ENCODE results near the gene C17orf107. TPM values are rescaled to one million over a fixed set of nuclear protein-coding genes. Genes with fewer than 3 reads are reported as not detected.
A peak's percentile ranks its signal among the peaks of the same experiment; 100 is the strongest.

The C17orf107 gene
- total RNA-seq, 1 donor from 2014 or later, result 0.80 TPM

DNA sequence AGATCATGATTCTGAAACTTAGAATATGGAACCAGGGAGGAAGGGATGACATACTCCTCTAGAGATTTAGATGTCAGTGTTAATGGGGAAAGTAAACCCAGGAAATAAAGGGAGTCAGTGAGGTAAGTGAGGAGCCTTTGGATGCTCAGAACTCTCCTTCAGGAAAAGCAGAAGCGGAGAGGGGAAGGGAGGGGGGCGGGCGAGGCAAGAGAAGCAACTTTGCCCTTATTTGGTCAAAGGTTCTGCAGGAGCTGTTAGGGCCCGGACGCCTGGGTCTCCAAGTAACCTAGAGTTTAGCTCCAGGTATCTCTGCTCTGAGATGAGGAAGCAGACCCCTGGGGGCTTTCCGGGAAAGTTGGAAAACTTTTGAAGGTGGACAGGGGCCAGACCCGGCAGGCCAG is 47.7 kb downstream of the C17orf107 start:
- no peaks in the 10 kb centered on the region for H3K9me3 ChIP-seq (replicated peaks)
- TF ChIP-seq, protein P1, sequence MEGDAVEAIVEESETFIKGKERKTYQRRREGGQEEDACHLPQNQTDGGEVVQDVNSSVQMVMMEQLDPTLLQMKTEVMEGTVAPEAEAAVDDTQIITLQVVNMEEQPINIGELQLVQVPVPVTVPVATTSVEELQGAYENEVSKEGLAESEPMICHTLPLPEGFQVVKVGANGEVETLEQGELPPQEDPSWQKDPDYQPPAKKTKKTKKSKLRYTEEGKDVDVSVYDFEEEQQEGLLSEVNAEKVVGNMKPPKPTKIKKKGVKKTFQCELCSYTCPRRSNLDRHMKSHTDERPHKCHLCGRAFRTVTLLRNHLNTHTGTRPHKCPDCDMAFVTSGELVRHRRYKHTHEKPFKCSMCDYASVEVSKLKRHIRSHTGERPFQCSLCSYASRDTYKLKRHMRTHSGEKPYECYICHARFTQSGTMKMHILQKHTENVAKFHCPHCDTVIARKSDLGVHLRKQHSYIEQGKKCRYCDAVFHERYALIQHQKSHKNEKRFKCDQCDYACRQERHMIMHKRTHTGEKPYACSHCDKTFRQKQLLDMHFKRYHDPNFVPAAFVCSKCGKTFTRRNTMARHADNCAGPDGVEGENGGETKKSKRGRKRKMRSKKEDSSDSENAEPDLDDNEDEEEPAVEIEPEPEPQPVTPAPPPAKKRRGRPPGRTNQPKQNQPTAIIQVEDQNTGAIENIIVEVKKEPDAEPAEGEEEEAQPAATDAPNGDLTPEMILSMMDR (IDR thresholded peaks at IDR 0.05; ENCODE audit: borderline replicate concordance), result no peak
- peak overlapping the region; percentile 99 for H3K4me3 ChIP-seq
- no peak for DNase-seq
- peaks cover 84% of the 10 kb centered on the region for H3K4me1 ChIP-seq
- peaks cover 48% of the 10 kb centered on the region for H3K36me3 ChIP-seq
- H3K27ac ChIP-seq (replicated peaks), result peak overlapping the region; percentile 100
- intact Hi-C loops (cut with micrococcal nuclease), result no loop called here
- no peaks in the 10 kb centered on the region for H3K27me3 ChIP-seq (ENCODE audit: low read depth)

DNA sequence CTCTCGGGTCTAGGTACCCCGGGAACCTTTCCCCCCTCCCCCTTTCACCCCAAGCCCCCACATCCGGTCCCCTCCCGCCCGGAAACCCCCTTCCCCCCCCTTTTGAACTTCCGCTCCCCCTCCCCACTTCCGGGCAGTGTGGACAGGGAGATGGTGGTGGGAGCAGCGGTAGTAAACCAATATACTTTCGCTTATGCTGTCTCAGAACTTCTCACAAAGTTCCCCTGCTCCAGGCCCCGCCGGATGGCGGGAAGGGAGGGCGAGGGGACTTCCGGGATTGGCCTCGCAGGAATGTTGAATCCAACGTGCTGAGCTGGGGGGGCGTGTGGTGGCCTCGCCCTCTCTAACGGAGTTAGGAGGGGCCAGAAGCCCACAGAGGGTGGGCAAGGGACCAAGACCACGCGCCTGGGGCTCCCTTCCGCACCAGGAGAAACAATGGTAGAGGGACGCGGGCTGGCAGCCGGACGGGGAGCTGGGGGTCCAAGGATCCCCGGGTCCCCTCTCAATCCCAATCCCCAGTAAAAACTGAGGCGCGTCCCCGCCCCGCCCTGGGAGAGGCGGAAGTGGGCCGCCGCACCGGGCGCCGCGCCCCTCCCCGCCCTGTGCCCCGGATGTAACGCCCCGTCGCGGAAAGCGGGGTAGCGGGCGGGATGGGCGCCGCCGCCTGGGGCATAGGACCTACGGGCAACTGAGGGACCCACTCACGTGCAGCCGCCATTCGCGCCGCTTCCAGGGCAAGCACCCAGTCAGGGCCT is 48.3 kb downstream of the C17orf107 start:
- TF ChIP-seq, protein P1 (IDR thresholded peaks at IDR 0.05; ENCODE audit: borderline replicate concordance), result no peak
- H3K4me1 ChIP-seq, result peaks cover 84% of the 10 kb centered on the region
- H3K27ac ChIP-seq (replicated peaks), result peak overlapping the region; percentile 100
- peaks cover 42% of the 10 kb centered on the region for H3K36me3 ChIP-seq
- peak; percentile 67 for DNase-seq
- H3K9me3 ChIP-seq (replicated peaks), result no peaks in the 10 kb centered on the region
- H3K27me3 ChIP-seq (ENCODE audit: low read depth), result no peaks in the 10 kb centered on the region
- H3K4me3 ChIP-seq, result peak overlapping the region; percentile 99
- intact Hi-C loops (cut with micrococcal nuclease), result no loop called here

DNA sequence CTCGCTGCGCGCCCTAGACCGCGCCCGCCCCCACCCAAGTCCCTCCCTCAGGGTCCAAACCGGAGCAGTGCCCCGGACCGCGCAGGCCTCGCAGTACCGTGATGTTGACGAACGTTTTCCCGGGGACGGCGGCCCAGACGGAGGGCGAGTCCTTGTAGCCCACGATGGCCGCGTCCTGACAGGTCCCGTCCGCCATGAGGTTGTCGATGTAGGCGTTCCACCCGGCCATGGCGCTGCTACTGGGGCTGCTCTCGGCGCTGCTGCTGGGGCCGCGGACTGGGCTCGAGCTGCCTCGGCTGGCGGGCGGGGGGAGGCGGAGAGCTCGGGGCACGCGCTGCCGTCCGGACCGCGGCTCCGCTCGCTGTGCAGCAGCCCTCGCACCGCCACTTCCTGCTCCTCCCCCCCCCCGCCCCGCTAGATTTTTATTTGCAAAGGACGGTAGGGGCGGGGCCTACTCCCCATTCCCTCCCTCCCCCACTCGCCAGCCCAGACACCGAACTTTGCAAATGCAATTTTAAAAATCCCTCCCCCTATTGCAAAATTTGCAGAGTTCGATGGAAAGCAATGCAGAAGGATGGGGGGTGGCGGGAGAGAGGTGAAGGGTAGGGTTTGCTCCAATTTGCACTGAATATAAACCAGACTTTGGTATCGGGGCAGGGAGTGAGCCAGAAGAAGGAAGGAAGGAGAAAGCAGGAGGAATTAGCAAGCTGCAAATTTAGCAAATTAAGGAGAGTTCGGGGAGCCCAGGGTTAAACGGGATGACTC is 49.0 kb downstream of the C17orf107 start, which contains the start of gene PFN1:
Gene PFN1 (minus strand): TSS at position 365 of the 765 bp plus-strand sequence. CDS start 136 bp downstream, at position 229.
- Histone ChIP-seq H3K27ac (replicated peaks) (peak within 1 kb of the TSS; percentile 100), H3K27me3 (ENCODE audit: low read depth) (no peaks in the 10 kb centered on the region), H3K36me3 (peaks cover 34% of the 10 kb centered on the region), H3K4me1 (peaks cover 84% of the 10 kb centered on the region), H3K9me3 (replicated peaks) (no peaks in the 10 kb centered on the region), H3K4me3 (peak within 1 kb of the TSS; percentile 99)
- TF ChIP-seq, protein P1 (IDR thresholded peaks at IDR 0.05; ENCODE audit: borderline replicate concordance), result no peak
- DNase-seq, result peak; percentile 93
- intact Hi-C loops (cut with micrococcal nuclease), result no loop called here

DNA sequence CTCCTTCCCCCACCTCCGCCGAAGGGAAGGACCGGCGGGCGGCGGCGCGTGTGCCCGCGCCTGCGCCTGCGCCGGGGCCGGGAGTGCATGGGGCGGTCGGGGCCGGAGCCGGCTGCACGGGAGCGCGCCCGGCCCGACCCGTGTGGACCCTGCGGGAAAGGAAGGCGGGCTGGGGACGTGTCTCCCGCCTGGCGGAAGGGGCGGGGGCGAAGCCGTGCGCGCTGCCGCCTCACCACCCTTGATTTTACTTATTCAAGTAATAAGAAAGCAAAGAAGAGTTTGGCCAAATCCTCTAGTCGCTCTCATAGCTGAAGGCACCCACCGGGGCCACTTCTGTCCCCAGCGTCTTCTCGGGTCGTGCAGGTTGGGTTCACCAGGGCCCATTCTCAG is 49.6 kb downstream of the C17orf107 start:
- TF ChIP-seq, protein P1 (IDR thresholded peaks at IDR 0.05; ENCODE audit: borderline replicate concordance), result no peak
- intact Hi-C loops (cut with micrococcal nuclease), result no loop called here
- H3K36me3 ChIP-seq, result peaks cover 29% of the 10 kb centered on the region
- no peaks in the 10 kb centered on the region for H3K27me3 ChIP-seq (ENCODE audit: low read depth)
- peak; percentile 87 for DNase-seq
- H3K4me3 ChIP-seq, result peak overlapping the region; percentile 99
- peaks cover 84% of the 10 kb centered on the region for H3K4me1 ChIP-seq
- no peaks in the 10 kb centered on the region for H3K9me3 ChIP-seq (replicated peaks)
- peak overlapping the region; percentile 100 for H3K27ac ChIP-seq (replicated peaks)

DNA sequence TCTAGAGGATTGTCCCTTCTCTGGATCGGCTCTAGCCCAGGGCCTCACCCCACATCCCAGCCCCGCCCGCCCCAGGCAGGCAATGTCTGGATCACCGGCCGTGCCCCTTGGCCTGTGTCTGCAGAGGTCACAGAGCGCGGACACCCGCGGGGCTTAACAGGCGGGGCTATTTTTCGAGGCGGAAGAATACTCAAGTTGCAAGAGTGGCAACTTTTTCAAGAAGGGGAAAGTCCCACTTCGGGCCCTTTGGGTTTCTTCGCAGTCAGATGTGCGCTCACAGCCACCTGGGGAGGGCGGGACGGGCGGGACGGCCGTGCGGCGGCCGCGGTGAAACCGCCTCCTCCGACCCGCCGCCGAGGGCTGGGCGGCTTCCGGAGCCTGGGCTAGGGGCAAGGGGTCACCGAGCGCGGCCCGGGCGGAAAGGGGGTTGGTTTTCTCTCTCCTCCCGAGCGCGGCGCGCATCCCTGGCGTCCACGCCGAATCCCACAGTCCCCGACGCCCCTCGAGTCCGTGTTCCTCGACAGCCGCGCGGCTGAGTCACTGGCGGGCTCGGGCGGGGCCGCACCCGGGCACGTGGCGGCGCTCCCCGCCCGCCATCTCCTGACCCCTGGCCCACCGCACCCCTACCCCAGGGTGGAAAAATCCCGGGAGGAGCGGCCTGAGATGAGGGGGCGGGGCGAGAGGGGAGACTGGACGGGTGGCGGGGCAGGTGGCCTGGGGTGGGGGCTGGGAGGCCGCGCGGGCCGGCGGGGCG is 50.2 kb downstream of the C17orf107 start:
- peak overlapping the region; percentile 100 for H3K27ac ChIP-seq (replicated peaks)
- H3K27me3 ChIP-seq (ENCODE audit: low read depth), result no peaks in the 10 kb centered on the region
- peak overlapping the region; percentile 99 for H3K4me3 ChIP-seq
- H3K9me3 ChIP-seq (replicated peaks), result no peaks in the 10 kb centered on the region
- H3K36me3 ChIP-seq, result peaks cover 23% of the 10 kb centered on the region
- TF ChIP-seq, protein P1 (IDR thresholded peaks at IDR 0.05; ENCODE audit: borderline replicate concordance), result no peak
- peak; percentile 75 for DNase-seq
- H3K4me1 ChIP-seq, result peaks cover 79% of the 10 kb centered on the region
- intact Hi-C loops (cut with micrococcal nuclease), result no loop called here

Measured in left ventricle myocardium inferior (tissue), 1 donor.